ENCODE measurements around the gene BCKDHB. TPM values are rescaled to one million over a fixed set of nuclear protein-coding genes. Genes with fewer than 3 reads are reported as not detected.

BCKDHB gene
- total and polyA plus RNA-seq, 2 donors (not counting 1 experiment from before 2014, with no cell fraction given), result 9.6 to 20.1 TPM

DNA sequence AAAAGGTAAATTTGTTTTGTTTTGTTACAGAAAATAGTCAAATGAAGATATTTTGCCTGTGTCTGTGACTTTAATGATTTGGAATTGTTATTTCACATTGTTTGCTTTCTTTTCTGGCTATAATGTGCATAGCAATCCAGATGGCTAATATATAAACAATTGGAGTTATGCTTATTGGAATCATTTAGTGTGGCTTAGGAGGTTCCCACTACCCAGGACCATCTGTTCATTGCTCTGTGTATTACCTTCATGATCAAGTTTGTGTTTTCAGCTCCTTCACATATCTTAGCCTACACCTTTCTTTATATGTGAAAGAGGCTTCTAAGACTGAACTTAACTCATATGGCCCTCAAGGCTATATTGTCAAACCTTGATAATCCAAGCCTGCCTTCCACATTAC lies 232.9 kb downstream of the BCKDHB start:
- no peak overlapping the region for H3K4me2 ChIP-seq (replicated peaks; ENCODE audit: low read depth, low read length, poor library complexity, severe bottlenecking)
- H3K79me2 ChIP-seq (ENCODE audit: control insufficient read depth, insufficient read depth, low read length), result no peaks in the 10 kb centered on the region
- H2AFZ ChIP-seq (ENCODE audit: insufficient read depth, low read depth, low read length, poor library complexity, severe bottlenecking), result no peak overlapping the region
- no peak overlapping the region for H3K27ac Mint-ChIP-seq
- no peak overlapping the region for H3K4me3 Mint-ChIP-seq
- H3K9ac ChIP-seq (ENCODE audit: low read length), result no peak overlapping the region
- no peaks in the 10 kb centered on the region for H3K36me3 ChIP-seq (replicated peaks in 1 of 2; ENCODE audit: control extremely low read depth in 1 of 2, control insufficient read depth in 1 of 2, extremely low read depth in 1 of 2, insufficient read depth in 2 of 2, low read length in 1 of 2)
- TF ChIP-seq, protein P1, sequence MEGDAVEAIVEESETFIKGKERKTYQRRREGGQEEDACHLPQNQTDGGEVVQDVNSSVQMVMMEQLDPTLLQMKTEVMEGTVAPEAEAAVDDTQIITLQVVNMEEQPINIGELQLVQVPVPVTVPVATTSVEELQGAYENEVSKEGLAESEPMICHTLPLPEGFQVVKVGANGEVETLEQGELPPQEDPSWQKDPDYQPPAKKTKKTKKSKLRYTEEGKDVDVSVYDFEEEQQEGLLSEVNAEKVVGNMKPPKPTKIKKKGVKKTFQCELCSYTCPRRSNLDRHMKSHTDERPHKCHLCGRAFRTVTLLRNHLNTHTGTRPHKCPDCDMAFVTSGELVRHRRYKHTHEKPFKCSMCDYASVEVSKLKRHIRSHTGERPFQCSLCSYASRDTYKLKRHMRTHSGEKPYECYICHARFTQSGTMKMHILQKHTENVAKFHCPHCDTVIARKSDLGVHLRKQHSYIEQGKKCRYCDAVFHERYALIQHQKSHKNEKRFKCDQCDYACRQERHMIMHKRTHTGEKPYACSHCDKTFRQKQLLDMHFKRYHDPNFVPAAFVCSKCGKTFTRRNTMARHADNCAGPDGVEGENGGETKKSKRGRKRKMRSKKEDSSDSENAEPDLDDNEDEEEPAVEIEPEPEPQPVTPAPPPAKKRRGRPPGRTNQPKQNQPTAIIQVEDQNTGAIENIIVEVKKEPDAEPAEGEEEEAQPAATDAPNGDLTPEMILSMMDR (IDR thresholded peaks at IDR 0.05), result no peak
- no peak for TF ChIP-seq EZH2 (IDR thresholded peaks at IDR 0.05; ENCODE audit: borderline replicate concordance, insufficient read depth, low read depth, low read length, poor library complexity, severe bottlenecking)
- H3K27ac ChIP-seq (ENCODE audit: low read length in 2 of 2), result no peak overlapping the region
- intact Hi-C loops (cut with micrococcal nuclease), result loop anchor here (5.0 to 10.0 kb wide), 2 partner anchors 562 to 1705 kb away; no protein-coding TSS in a partner anchor
- no peaks in the 10 kb centered on the region for H4K20me1 ChIP-seq (ENCODE audit: control insufficient read depth, insufficient read depth, low read length, poor library complexity, severe bottlenecking)
- no peaks in the 10 kb centered on the region for H3K27me3 Mint-ChIP-seq
- peaks cover 4% of the 10 kb centered on the region for H3K4me1 Mint-ChIP-seq
- H3K4me3 ChIP-seq (ENCODE audit: control extremely low read depth in 1 of 5, extremely low read depth in 1 of 5, insufficient read depth in 1 of 5, low read depth in 2 of 5, low read length in 4 of 5), result no peak overlapping the region
- no peaks in the 10 kb centered on the region for H3K9me3 Mint-ChIP-seq (ENCODE audit: insufficient read depth)
- ATAC-seq (ENCODE audit: low read depth) (no peak), DNase-seq (no peak)
- no peaks in the 10 kb centered on the region for H3K27me3 ChIP-seq (replicated peaks in 1 of 4; ENCODE audit: control extremely low read depth in 1 of 4, control insufficient read depth in 3 of 4, insufficient read depth in 4 of 4, low read length in 3 of 4)
- no peaks in the 10 kb centered on the region for H3K4me1 ChIP-seq (ENCODE audit: control insufficient read depth in 2 of 2, insufficient read depth in 2 of 2, low read length in 2 of 2)
- H3K9me3 ChIP-seq (ENCODE audit: control extremely low read depth in 1 of 3, control insufficient read depth in 2 of 3, insufficient read depth in 1 of 3, low read length in 2 of 3), result no peaks in the 10 kb centered on the region
- POLR2A ChIA-PET, result no interaction called here
- CTCF ChIA-PET, result interaction anchor here (1.0 kb wide), 1 partner anchor 9 kb away, joined by 4 read pairs; no protein-coding TSS in a partner anchor

DNA sequence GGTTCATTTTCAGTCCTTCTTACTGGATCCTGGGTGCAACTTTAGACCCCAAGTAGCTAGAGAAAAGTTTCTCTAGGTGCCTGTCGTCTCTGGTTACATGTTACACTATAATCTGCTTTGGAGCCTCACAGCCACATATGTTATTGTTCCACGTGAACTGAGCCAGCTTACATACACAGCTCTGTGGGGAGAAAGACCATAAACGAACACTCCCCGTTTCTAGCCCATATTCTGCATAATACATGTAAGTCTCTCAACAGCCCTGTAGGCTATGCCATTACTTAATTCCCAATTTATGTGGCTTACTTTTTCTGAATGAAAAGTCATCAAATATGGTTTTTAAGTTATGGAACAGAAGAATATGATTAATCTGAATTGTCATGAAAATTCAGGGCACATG lies 233.8 kb downstream of the BCKDHB start:
- Histone ChIP-seq H3K27ac (ENCODE audit: low read length in 2 of 2) (no peak overlapping the region), H3K4me2 (replicated peaks; ENCODE audit: low read depth, low read length, poor library complexity, severe bottlenecking) (no peak overlapping the region), H3K36me3 (replicated peaks in 1 of 2; ENCODE audit: control extremely low read depth in 1 of 2, control insufficient read depth in 1 of 2, extremely low read depth in 1 of 2, insufficient read depth in 2 of 2, low read length in 1 of 2) (no peaks in the 10 kb centered on the region), H4K20me1 (ENCODE audit: control insufficient read depth, insufficient read depth, low read length, poor library complexity, severe bottlenecking) (no peaks in the 10 kb centered on the region), H3K9me3 (ENCODE audit: control extremely low read depth in 1 of 3, control insufficient read depth in 2 of 3, insufficient read depth in 1 of 3, low read length in 2 of 3) (no peaks in the 10 kb centered on the region), H2AFZ (ENCODE audit: insufficient read depth, low read depth, low read length, poor library complexity, severe bottlenecking) (no peak overlapping the region), H3K9ac (ENCODE audit: low read length) (no peak overlapping the region), H3K79me2 (ENCODE audit: control insufficient read depth, insufficient read depth, low read length) (no peaks in the 10 kb centered on the region), H3K27me3 (replicated peaks in 1 of 4; ENCODE audit: control extremely low read depth in 1 of 4, control insufficient read depth in 3 of 4, insufficient read depth in 4 of 4, low read length in 3 of 4) (no peaks in the 10 kb centered on the region), H3K4me1 (ENCODE audit: control insufficient read depth in 2 of 2, insufficient read depth in 2 of 2, low read length in 2 of 2) (no peaks in the 10 kb centered on the region), H3K4me3 (ENCODE audit: control extremely low read depth in 1 of 5, extremely low read depth in 1 of 5, insufficient read depth in 1 of 5, low read depth in 2 of 5, low read length in 4 of 5) (no peak overlapping the region)
- Mint-ChIP-seq H3K4me3 (no peak overlapping the region), H3K27ac (no peak overlapping the region), H3K9me3 (ENCODE audit: insufficient read depth) (no peaks in the 10 kb centered on the region), H3K27me3 (no peaks in the 10 kb centered on the region), H3K4me1 (peaks cover 4% of the 10 kb centered on the region)
- no peak for TF ChIP-seq EZH2 (IDR thresholded peaks at IDR 0.05; ENCODE audit: borderline replicate concordance, insufficient read depth, low read depth, low read length, poor library complexity, severe bottlenecking)
- TF ChIP-seq, protein P1 (IDR thresholded peaks at IDR 0.05), result no peak
- DNase-seq, result no peak
- ChIA-PET CTCF (interaction anchor here (1.0 kb wide), 1 partner anchor 10 kb away, joined by 4 read pairs; no protein-coding TSS in a partner anchor), POLR2A (no interaction called here)
- no peak for ATAC-seq (ENCODE audit: low read depth)
- intact Hi-C loops (cut with micrococcal nuclease), result no loop called here
- WGBS (ENCODE audit: insufficient coverage), result 80% methylated on average over 1 of the region's 4 CpGs

Measured in B cell (primary cell).